GM19455 (cell line): ENCODE results near the gene ATN1.

Experiments
- ATAC-seq: cut with Tn5 transposase; IDR thresholded peaks from one replicate; pipeline ENCODE4 v1.9.1; 2021; ENCODE audit not compliant: unreplicated experiment

ATN1 gene

DNA sequence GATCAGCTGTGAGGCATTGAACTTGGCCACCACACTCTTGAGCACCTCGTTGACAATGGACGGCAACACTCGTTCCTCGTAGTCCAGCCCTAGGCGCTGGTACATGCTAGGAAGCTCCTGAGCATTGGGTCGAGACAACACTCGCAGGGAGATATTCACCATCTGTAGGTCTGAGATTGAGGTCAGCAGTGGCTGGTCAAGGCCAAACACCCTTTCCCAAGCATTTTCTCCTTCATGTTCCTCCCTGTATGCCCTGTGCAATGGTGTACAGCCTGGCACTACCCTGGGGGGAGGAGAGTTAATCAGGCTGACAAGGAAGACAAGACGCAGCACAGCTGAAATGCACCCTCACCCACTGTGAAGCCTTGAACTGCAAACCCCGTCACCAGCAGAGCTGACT lies 40.7 kb downstream of the ATN1 start:
- ATAC-seq, result no peak

- peak; percentile 2 for ATAC-seq
Measured at GRCh38 chr12:6970096-6970527, 42.4 kb downstream of the ATN1 start.

DNA sequence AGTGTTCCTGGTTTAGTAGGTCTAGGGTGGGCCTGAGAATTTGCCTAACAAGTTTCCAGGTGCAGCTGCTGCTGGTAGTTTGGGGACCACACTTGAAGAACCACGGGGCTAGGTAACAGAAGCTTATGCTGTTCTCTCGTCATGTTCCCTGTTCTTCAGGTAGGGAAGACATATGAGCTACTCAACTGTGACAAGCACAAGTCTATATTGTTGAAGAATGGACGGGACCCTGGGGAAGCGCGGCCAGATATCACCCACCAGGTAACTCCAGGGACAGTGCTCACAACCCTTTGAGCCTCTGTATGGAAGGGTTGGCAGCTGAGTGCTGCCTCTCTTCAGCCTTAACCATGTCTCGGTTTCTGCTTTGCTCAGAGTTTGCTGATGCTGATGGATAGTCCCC lies 46.4 kb downstream of the ATN1 start:
- ATAC-seq, result no peak

- no peak for ATAC-seq
Measured at GRCh38 chr12:6975297-6976032, 47.7 kb downstream of the ATN1 start.

- no peak for ATAC-seq
Measured at GRCh38 chr12:6977653-6978052, 49.9 kb downstream of the ATN1 start.

GRCh38 chr12:6978188-6978587 lies 50.4 kb downstream of the ATN1 start:
- no peak for ATAC-seq

- no peak for ATAC-seq
Measured at GRCh38 chr12:6978611-6979011, 50.9 kb downstream of the ATN1 start.

- no peak for ATAC-seq
Measured at GRCh38 chr12:6979021-6979420, 51.3 kb downstream of the ATN1 start.

DNA sequence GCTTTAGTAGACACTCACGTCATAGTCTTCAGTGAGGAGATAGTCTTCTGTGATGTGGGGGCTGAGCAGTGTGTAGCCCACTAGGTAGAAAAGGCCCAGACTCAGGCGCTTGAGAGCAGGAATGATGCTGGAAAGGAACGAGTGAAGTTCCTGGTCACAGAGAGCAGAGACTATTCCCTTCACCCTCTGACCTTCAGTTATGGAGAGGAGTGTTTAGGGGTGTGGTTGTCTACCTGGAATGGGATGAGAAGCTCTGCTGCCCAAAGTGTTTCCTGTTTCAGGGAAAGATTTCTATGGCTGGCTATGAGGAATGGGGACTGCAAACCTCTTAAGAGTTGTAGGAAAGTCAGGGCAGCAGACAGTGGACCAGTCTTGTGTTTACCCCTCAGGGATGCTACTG lies 51.7 kb downstream of the ATN1 start:
- no peak for ATAC-seq

- ATAC-seq, result no peak
Measured at GRCh38 chr12:6980075-6980474, 52.3 kb downstream of the ATN1 start.

- no peak for ATAC-seq
Measured at GRCh38 chr12:6980740-6981139, 53.0 kb downstream of the ATN1 start.

GRCh38 chr12:6981152-6982052 lies 53.6 kb downstream of the ATN1 start:
- ATAC-seq, result no peak

- no peak for ATAC-seq
Measured at GRCh38 chr12:6982532-6982931, 54.8 kb downstream of the ATN1 start.

DNA sequence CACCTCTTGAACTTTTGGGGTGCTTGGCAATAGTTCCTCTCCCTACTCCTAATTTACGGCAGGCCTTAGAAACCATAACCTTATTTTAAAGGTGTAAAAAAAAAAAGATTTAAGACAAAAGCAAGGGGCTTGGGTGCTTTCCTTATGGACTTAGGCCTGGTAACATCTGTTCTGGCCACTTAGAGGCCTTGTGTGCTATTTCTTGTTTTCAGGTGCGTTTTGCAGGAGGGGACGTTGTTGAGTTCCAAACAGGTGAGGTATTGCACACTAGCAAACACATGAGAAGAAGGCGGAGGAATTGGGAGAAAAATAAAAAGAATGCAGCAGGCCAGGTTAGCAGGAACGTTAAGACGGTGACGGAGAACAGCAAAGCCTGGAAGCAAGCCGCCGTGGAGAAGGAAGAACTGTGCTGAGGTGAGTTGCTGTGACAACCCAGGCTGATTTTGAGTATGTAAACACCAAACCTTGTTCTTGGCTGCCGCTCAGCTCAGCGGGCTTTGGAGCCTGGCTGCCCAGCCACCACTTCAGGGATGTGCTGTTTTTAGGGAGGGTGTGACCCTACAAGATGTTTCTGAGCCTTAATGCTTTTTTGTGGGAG lies 60.3 kb downstream of the ATN1 start:
- ATAC-seq, result no peak
